Spinal cord (tissue), 10 donors: ENCODE results near the gene AGBL1. TPM values are rescaled to one million over a fixed set of nuclear protein-coding genes. Genes with fewer than 3 reads are reported as not detected.

Experiments used
- DNase-seq, 6 donors: peaks; one replicate each; pipeline versions ENCODE4 v3.0.0 to v3.0.0-alpha.2; 2013 to 2015; ENCODE audit warnings: low spot score in 6 of 6, low read depth in 4 of 6
- H3K27ac ChIP-seq: one replicate; pipeline ENCODE4 v1.5.1; 2013; ENCODE audit warnings: low read depth, low read length, control low read depth
- H3K27me3 ChIP-seq: one replicate; pipeline ENCODE4 v1.6.1; 2013; ENCODE audit warnings: low read length; ENCODE audit not compliant: control insufficient read depth, insufficient read depth
- H3K36me3 ChIP-seq: one replicate; pipeline ENCODE4 v1.6.1; 2013; ENCODE audit warnings: low read length; ENCODE audit not compliant: control insufficient read depth, insufficient read depth
- H3K4me1 ChIP-seq: one replicate; pipeline ENCODE4 v1.6.1; 2013; ENCODE audit warnings: low read length; ENCODE audit not compliant: control insufficient read depth, insufficient read depth
- H3K4me3 ChIP-seq: one replicate; pipeline ENCODE4 v1.5.1; 2013; ENCODE audit warnings: low read depth, low read length, control low read depth
- H3K9me3 ChIP-seq: one replicate; pipeline ENCODE4 v1.6.1; 2013; ENCODE audit warnings: low read length; ENCODE audit not compliant: control insufficient read depth, insufficient read depth
- WGBS: methylation state at CpG from one replicate; pipeline ENCODE4 v1.1.5; 2013; ENCODE audit warnings: missing lambda C conversion rate; ENCODE audit not compliant: insufficient coverage; 5-methylcytosine and 5-hydroxymethylcytosine counted together
- polyA plus RNA-seq, 2 donors: library from polyadenylated mRNA; unstranded; fragments of 120-200 nt; gene quantifications; one replicate each; pipeline ENCODE4 v1.2.1, GENCODE V29; 2013; ENCODE audit not compliant: insufficient read length in 2 of 2
- total RNA-seq, 2 donors: library from RNA; depleted of rRNA in 1 of 2; stranded (reverse); fragments of 120-200 nt in 1 of 2; fragments of >200 nt in 1 of 2; gene quantifications; one replicate each; pipeline versions ENCODE4 v1.2.3 to v1.2.4, GENCODE V29; 2013 to 2014
- donor health status: healthy.

Gene AGBL1
- total and polyA plus RNA-seq, 4 donors: 0.33 to 1.1 (median 0.45) TPM

- H3K9me3 ChIP-seq: no peaks in the 10 kb centered on the region
- no peak overlapping the region for H3K27ac ChIP-seq
- H3K4me3 ChIP-seq: no peak overlapping the region
- H3K36me3 ChIP-seq: no peaks in the 10 kb centered on the region
- no peaks in the 10 kb centered on the region for H3K27me3 ChIP-seq
- H3K4me1 ChIP-seq: no peaks in the 10 kb centered on the region
- WGBS: 85% methylated on average over 1 of the region's 1 CpG
- peak in 1 of 6 donors; percentile 13 for DNase-seq
Measured at GRCh38 chr15:86690566-86690965, 610.9 kb downstream of the AGBL1 start.

- no peaks in the 10 kb centered on the region for H3K9me3 ChIP-seq
- peak in 5 of 6 donors; percentile 15 to 94 (median 43) for DNase-seq
- H3K36me3 ChIP-seq: no peaks in the 10 kb centered on the region
- no peak overlapping the region for H3K4me3 ChIP-seq
- no peak overlapping the region for H3K27ac ChIP-seq
- H3K27me3 ChIP-seq: no peaks in the 10 kb centered on the region
- H3K4me1 ChIP-seq: no peaks in the 10 kb centered on the region
- WGBS: no CpG with 5 or more reads among the region's 2 CpGs
Measured at GRCh38 chr15:86691091-86691663, 611.5 kb downstream of the AGBL1 start.

- DNase-seq: peak in 2 of 6 donors; percentile 24 to 71
- Histone ChIP-seq H3K4me3 (no peak overlapping the region), H3K27me3 (no peaks in the 10 kb centered on the region), H3K36me3 (no peaks in the 10 kb centered on the region), H3K9me3 (peaks cover 2% of the 10 kb centered on the region), H3K27ac (no peak overlapping the region), H3K4me1 (no peaks in the 10 kb centered on the region)
- 60% methylated on average over 1 of the region's 3 CpGs for WGBS
Measured at GRCh38 chr15:86700864-86701610, 621.4 kb downstream of the AGBL1 start.

GRCh38 chr15:86701611-86701963 lies 621.9 kb downstream of the AGBL1 start:
- no peaks in the 10 kb centered on the region for H3K27me3 ChIP-seq
- H3K4me3 ChIP-seq: no peak overlapping the region
- no peaks in the 10 kb centered on the region for H3K4me1 ChIP-seq
- H3K9me3 ChIP-seq: peaks cover 2% of the 10 kb centered on the region
- no peak overlapping the region for H3K27ac ChIP-seq
- H3K36me3 ChIP-seq: no peaks in the 10 kb centered on the region
- no peak for DNase-seq

GRCh38 chr15:86706813-86707212 lies 627.1 kb downstream of the AGBL1 start:
- no CpG with 5 or more reads among the region's 1 CpG for WGBS
- H3K36me3 ChIP-seq: no peaks in the 10 kb centered on the region
- no peaks in the 10 kb centered on the region for H3K4me1 ChIP-seq
- H3K27me3 ChIP-seq: no peaks in the 10 kb centered on the region
- no peaks in the 10 kb centered on the region for H3K9me3 ChIP-seq
- no peak overlapping the region for H3K27ac ChIP-seq
- H3K4me3 ChIP-seq: no peak overlapping the region
- DNase-seq: no peak

- Histone ChIP-seq H3K9me3 (no peaks in the 10 kb centered on the region), H3K4me1 (no peaks in the 10 kb centered on the region), H3K4me3 (no peak overlapping the region), H3K36me3 (no peaks in the 10 kb centered on the region), H3K27ac (no peak overlapping the region), H3K27me3 (no peaks in the 10 kb centered on the region)
- WGBS: 100% methylated on average over 1 of the region's 1 CpG
- DNase-seq: no peak
Measured at GRCh38 chr15:86711476-86711875, 631.8 kb downstream of the AGBL1 start.

- no CpG with 5 or more reads among the region's 1 CpG for WGBS
Measured at GRCh38 chr15:86714241-86714640, 634.6 kb downstream of the AGBL1 start.

GRCh38 chr15:86725628-86726027 lies 646.0 kb downstream of the AGBL1 start:
- Histone ChIP-seq H3K36me3 (no peaks in the 10 kb centered on the region), H3K4me1 (no peaks in the 10 kb centered on the region), H3K9me3 (no peaks in the 10 kb centered on the region), H3K4me3 (no peak overlapping the region), H3K27me3 (no peaks in the 10 kb centered on the region), H3K27ac (no peak overlapping the region)
- no peak for DNase-seq

More at GRCh38 chr15:86714241-86714640, 634.6 kb downstream of the AGBL1 start:
- DNase-seq: no peak
- no peak overlapping the region for H3K4me3 ChIP-seq
- H3K4me1 ChIP-seq: no peaks in the 10 kb centered on the region
- H3K36me3 ChIP-seq: no peaks in the 10 kb centered on the region
- no peak overlapping the region for H3K27ac ChIP-seq
- no peaks in the 10 kb centered on the region for H3K27me3 ChIP-seq
- H3K9me3 ChIP-seq: no peaks in the 10 kb centered on the region

GRCh38 chr15:86735247-86736040 lies 655.8 kb downstream of the AGBL1 start:
- Histone ChIP-seq H3K9me3 (peaks cover 2% of the 10 kb centered on the region), H3K4me3 (no peak overlapping the region), H3K27ac (no peak overlapping the region), H3K36me3 (no peaks in the 10 kb centered on the region), H3K4me1 (no peaks in the 10 kb centered on the region), H3K27me3 (no peaks in the 10 kb centered on the region)
- DNase-seq: no peak
- 100% methylated on average over 3 of the region's 5 CpGs for WGBS
